Lower leg skin (tissue), 4 donors: ENCODE results near the gene CSGALNACT2. TPM values are rescaled to one million over a fixed set of nuclear protein-coding genes. Genes with fewer than 3 reads are reported as not detected.

Source experiments
- DNase-seq, 2 donors: peaks; one replicate each; pipeline ENCODE4 v3.0.0-alpha.2; 2019; ENCODE audit warnings: low spot score in 2 of 2
- H3K4me3 ChIP-seq: fragments of 200-600 bp; sonication (generic); 2 replicates; pipeline ENCODE4 v1.5.1; 2017; ENCODE audit warnings: mild to moderate bottlenecking, low read depth; ENCODE audit not compliant: poor library complexity, severe bottlenecking
- CTCF ChIP-seq, 3 donors: fragments of 450-650 bp; IDR thresholded peaks; one replicate each; pipeline ENCODE4 v1.5.1; 2016; ENCODE audit warnings: antibody characterized with exemption in 3 of 3, mild to moderate bottlenecking in 3 of 3, moderate library complexity in 2 of 3
- POLR2A ChIP-seq, 2 donors: fragments of 450-650 bp; IDR thresholded peaks; one replicate each; pipeline ENCODE4 v1.6.1; 2016 to 2017; ENCODE audit warnings: antibody characterized with exemption in 2 of 2, mild to moderate bottlenecking in 1 of 2, moderate library complexity in 1 of 2
- WGBS, 2 donors: methylation state at CpG; one replicate each; pipeline ENCODE4 v1.1.5; 2018; 5-methylcytosine and 5-hydroxymethylcytosine counted together
- intact Hi-C: fragments of 100-400 bp; cut with DNase I; formaldehyde crosslinking; loops from one replicate; pipeline ENCODE4 v1.15.0; 2023; ENCODE audit warnings: low total_unique reads
- total RNA-seq, 4 donors: library from RNA; depleted of rRNA; stranded (reverse); fragments of >200 nt; gene quantifications; one replicate each; pipeline ENCODE4 v1.1.0, GENCODE V29; 2016

The CSGALNACT2 gene
- total RNA-seq, 4 donors from 2014 or later, result 12.9 to 16.7 (median 15.4) TPM

GRCh38 chr10:43223056-43223455 is 84.8 kb downstream of the CSGALNACT2 start:
- intact Hi-C loops, result loop anchor here (10.0 kb wide), 1 partner anchor 178 kb away; no protein-coding TSS in a partner anchor
- DNase-seq, result no peak
- 68 to 76% methylated on average over 1 of the region's 1 CpG for WGBS, 2 donors
- no peak for TF ChIP-seq CTCF (IDR thresholded peaks at IDR 0.05)
- no peak overlapping the region for H3K4me3 ChIP-seq

DNA sequence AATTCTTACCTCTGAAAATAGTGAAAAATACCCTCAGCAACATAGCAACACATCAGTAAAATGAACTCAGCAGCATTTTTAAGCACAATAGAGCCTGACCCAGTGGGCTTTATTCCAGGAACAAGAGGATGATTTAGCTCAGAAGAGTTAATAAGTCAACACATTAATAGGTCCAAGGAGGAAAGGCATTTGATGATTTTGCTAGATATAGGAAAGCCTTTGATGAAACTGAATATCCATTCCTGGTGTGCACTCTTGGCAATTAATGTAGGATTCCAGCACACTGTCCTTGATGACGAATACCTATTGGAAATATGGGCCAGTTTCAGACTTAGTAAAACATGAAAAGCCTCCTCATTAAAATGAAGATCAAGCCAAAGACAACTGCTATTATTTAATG is 86.1 kb downstream of the CSGALNACT2 start:
- intact Hi-C loops, result loop anchor here (10.0 kb wide), 1 partner anchor 180 kb away; no protein-coding TSS in a partner anchor
- DNase-seq, result no peak
- H3K4me3 ChIP-seq, result no peak overlapping the region
- TF ChIP-seq POLR2A (IDR thresholded peaks at IDR 0.05), result no peak
- no peak for TF ChIP-seq CTCF (IDR thresholded peaks at IDR 0.05)
- 36 to 60% methylated on average over 1 of the region's 1 CpG for WGBS, 2 donors

DNA sequence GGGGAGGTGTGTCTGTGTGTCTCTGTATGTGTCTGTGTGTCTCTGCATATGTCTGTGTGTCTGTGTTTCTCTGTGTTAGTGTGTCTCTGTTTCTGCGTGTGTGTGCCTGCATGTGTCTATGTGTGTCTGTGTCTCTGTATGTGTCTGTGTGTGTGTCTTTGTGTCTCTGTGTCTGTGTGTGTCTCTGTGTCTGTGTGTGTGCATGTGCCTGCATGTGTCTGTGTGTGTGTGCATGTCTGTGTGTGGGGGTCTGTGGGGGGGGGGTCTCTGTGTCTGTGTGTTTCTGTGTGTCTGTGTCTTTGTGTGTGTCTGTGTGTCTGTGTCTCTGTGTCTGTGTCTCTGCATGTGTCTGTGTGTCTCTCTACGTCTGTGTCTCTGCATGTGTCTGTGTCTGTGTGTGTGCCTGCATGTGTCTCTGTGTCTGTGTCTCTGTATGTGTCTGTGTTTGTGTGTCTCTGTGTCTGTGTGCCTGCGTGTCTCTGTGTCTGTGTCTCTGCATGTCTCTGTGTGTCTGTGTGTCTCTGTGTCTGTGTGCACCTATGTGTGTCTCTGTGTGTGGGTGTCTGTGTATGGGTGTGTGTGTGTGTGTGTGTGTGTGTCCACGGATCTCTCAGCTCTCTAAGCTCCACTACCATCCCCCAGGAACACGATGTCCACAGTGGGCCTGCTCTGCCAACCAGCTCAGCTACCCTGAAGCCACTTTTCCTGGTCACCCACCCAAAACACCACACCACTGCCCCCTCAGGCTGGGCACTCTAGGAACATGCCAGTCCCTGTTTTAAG is 87.0 kb downstream of the CSGALNACT2 start:
- intact Hi-C loops, result loop anchor here (10.0 kb wide), 1 partner anchor 180 kb away; no protein-coding TSS in a partner anchor
- peak in 1 of 2 donors; percentile 28 for DNase-seq
- 65 to 73% methylated on average over 5 of the region's 5 CpGs for WGBS, 2 donors
- H3K4me3 ChIP-seq, result no peak overlapping the region
- TF ChIP-seq CTCF (IDR thresholded peaks at IDR 0.05) (no peak), POLR2A (IDR thresholded peaks at IDR 0.05) (no peak)

DNA sequence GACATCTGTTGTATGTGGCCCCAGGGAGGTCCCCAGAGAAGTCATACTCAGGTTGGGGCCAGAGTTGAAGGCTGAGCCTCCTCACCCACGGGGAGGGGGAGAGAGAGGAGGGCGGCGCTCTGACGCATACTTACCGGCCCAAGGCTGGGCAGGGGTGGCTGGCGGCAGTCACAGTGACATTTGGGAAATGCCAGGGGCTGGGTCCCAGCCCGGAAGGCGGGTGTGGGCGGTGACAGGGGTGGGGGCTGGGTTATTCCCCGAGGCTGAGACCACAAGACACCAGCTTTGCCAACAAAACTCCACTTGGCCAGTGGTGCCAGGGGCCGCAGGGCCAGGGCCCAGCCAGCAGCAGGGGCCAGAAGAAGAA is 87.5 kb downstream of the CSGALNACT2 start:
- no peak overlapping the region for H3K4me3 ChIP-seq
- DNase-seq, result peak in 1 of 2 donors; percentile 78
- WGBS, 2 donors, result 36 to 41% methylated on average over 11 of the region's 11 CpGs

DNA sequence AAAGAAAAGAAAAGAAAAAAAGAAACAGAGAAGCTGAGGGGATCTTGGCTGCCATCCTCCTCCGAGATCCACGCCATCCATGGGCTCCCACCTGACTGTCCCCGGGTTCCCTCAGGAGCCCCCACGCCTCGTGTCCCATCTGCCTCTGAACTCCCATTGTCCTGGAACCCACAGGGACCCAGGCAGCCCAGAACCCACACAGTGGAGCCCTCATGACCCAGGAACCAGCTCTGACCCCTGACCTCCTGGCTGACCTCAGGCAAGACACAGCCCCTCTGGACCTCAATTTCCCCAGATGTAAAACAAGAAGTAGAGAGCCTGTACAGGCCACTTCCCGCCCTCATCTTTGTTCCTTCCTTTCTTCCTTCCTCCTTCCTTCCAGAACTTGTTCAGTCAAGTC is 88.2 kb downstream of the CSGALNACT2 start:
- H3K4me3 ChIP-seq, result no peak overlapping the region
- 91 to 92% methylated on average over 6 of the region's 6 CpGs for WGBS, 2 donors
- DNase-seq, result peak in 1 of 2 donors; percentile 74
- intact Hi-C loops, result loop anchor here (10.0 kb wide), 1 partner anchor 182 kb away; no protein-coding TSS in a partner anchor
- TF ChIP-seq CTCF (IDR thresholded peaks at IDR 0.05) (no peak), POLR2A (IDR thresholded peaks at IDR 0.05) (no peak)

More for the DNA sequence above, 87.5 kb downstream of the CSGALNACT2 start:
- TF ChIP-seq POLR2A (IDR thresholded peaks at IDR 0.05), result no peak
- TF ChIP-seq CTCF (IDR thresholded peaks at IDR 0.05), result no peak
- intact Hi-C loops, result loop anchor here (10.0 kb wide), 1 partner anchor 181 kb away; no protein-coding TSS in a partner anchor
